Activated T-cell treated with anti-CD3 and anti-CD28 coated beads for 24 hours (primary cell): ENCODE measurements around the gene POLR3GL.
"Not testable (repeated sequence)": the region's sequence is repeated elsewhere in the genome, so short reads cannot be mapped to it uniquely, and the experiment has no call there.

Experiments used
- DNase-seq: peaks from one replicate; pipeline ENCODE4 v3.0.0-alpha.2; 2020; ENCODE audit warnings: low read depth

Gene POLR3GL

GRCh38 chr1:146020058-146021049, 55.9 kb downstream of the POLR3GL start:
- no peak for DNase-seq

- no peak for DNase-seq
Measured at GRCh38 chr1:146021050-146021445, 56.6 kb downstream of the POLR3GL start.

- no peak for DNase-seq
Measured at GRCh38 chr1:146021622-146022402, 57.3 kb downstream of the POLR3GL start, which contains the start of gene HJV. HJV (minus strand) TSS chr1:146021735; CDS start chr1:146020231, 1,504 bp downstream.

- no peak for DNase-seq
Measured at GRCh38 chr1:146022403-146023127, 58.1 kb downstream of the POLR3GL start.

GRCh38 chr1:146025787-146026495, 61.5 kb downstream of the POLR3GL start:
- DNase-seq, result not testable (repeated sequence)

GRCh38 chr1:146026650-146027049, 62.2 kb downstream of the POLR3GL start:
- not testable (repeated sequence) for DNase-seq
